ENCODE measurements around the gene DPYD. TPM values are rescaled to one million over a fixed set of nuclear protein-coding genes. Genes with fewer than 3 reads are reported as not detected.

The DPYD gene
- total RNA-seq, 1 donor from 2014 or later = 8.8 TPM

- H3K27me3 ChIP-seq (ENCODE audit: insufficient read depth, low read length) = no peaks in the 10 kb centered on the region
- no peaks in the 10 kb centered on the region for H3K9me3 ChIP-seq (ENCODE audit: insufficient read depth, low read depth, low read length)
- Mint-ChIP-seq H3K27me3 (ENCODE audit: low read depth, unreplicated experiment) (no peaks in the 10 kb centered on the region), H3K4me1 (ENCODE audit: low read depth, unreplicated experiment) (peaks cover 29% of the 10 kb centered on the region), H3K9me3 (ENCODE audit: unreplicated experiment) (no peaks in the 10 kb centered on the region), H3K36me3 (ENCODE audit: low read depth, unreplicated experiment) (no peaks in the 10 kb centered on the region), H3K27ac (ENCODE audit: unreplicated experiment) (peak overlapping the region; percentile 96), H3K4me3 (ENCODE audit: unreplicated experiment) (no peak overlapping the region)
- peak; percentile 100 for FAIRE-seq
- TF ChIP-seq CTCF (IDR thresholded peaks at IDR 0.05; ENCODE audit: insufficient read depth, low read depth, low read length) (peak; percentile 23), EZH2 (IDR thresholded peaks at IDR 0.05; ENCODE audit: insufficient read depth, low read length) (no peak)
- DNase-seq (ENCODE audit: low read depth) = peak; percentile 98
- peak overlapping the region; percentile 85 for H3K27ac ChIP-seq (ENCODE audit: low read depth, low read length)
- no peaks in the 10 kb centered on the region for H3K79me2 ChIP-seq (ENCODE audit: insufficient read depth, low read length)
- peak overlapping the region; percentile 16 for H2AFZ ChIP-seq (ENCODE audit: low read depth, low read length)
- H4K20me1 ChIP-seq (ENCODE audit: insufficient read depth, low read length) = no peaks in the 10 kb centered on the region
- H3K4me1 ChIP-seq (ENCODE audit: insufficient read depth, low read length) = peaks cover 21% of the 10 kb centered on the region
- no peaks in the 10 kb centered on the region for H3K36me3 ChIP-seq (ENCODE audit: insufficient read depth, low read length)
- H3K9ac ChIP-seq (ENCODE audit: low read length) = peak overlapping the region; percentile 69
- H3K4me2 ChIP-seq (ENCODE audit: low read length) = peak overlapping the region; percentile 77
- peak overlapping the region; percentile 29 for H3K4me3 ChIP-seq (ENCODE audit: insufficient read depth, low read depth, low read length)
These were observed 727.8 kb downstream of the DPYD start for GRCh38 chr1:97192872-97193572.

GRCh38 chr1:97190326-97190725, 730.5 kb downstream of the DPYD start:
- Histone ChIP-seq H3K4me2 (ENCODE audit: low read length) (no peak overlapping the region), H3K9me3 (ENCODE audit: insufficient read depth, low read depth, low read length) (no peaks in the 10 kb centered on the region), H3K36me3 (ENCODE audit: insufficient read depth, low read length) (no peaks in the 10 kb centered on the region), H3K4me3 (ENCODE audit: insufficient read depth, low read depth, low read length) (no peak overlapping the region), H3K27me3 (ENCODE audit: insufficient read depth, low read length) (no peaks in the 10 kb centered on the region), H3K79me2 (ENCODE audit: insufficient read depth, low read length) (no peaks in the 10 kb centered on the region), H3K27ac (ENCODE audit: low read depth, low read length) (no peak overlapping the region), H3K4me1 (ENCODE audit: insufficient read depth, low read length) (peaks cover 21% of the 10 kb centered on the region), H4K20me1 (ENCODE audit: insufficient read depth, low read length) (no peaks in the 10 kb centered on the region), H2AFZ (ENCODE audit: low read depth, low read length) (no peak overlapping the region), H3K9ac (ENCODE audit: low read length) (no peak overlapping the region)
- peak; percentile 81 for FAIRE-seq
- TF ChIP-seq CTCF (IDR thresholded peaks at IDR 0.05; ENCODE audit: insufficient read depth, low read depth, low read length) (no peak), EZH2 (IDR thresholded peaks at IDR 0.05; ENCODE audit: insufficient read depth, low read length) (no peak)
- Mint-ChIP-seq H3K36me3 (ENCODE audit: low read depth, unreplicated experiment) (no peaks in the 10 kb centered on the region), H3K27me3 (ENCODE audit: low read depth, unreplicated experiment) (no peaks in the 10 kb centered on the region), H3K4me3 (ENCODE audit: unreplicated experiment) (no peak overlapping the region), H3K9me3 (ENCODE audit: unreplicated experiment) (no peaks in the 10 kb centered on the region), H3K4me1 (ENCODE audit: low read depth, unreplicated experiment) (peaks cover 29% of the 10 kb centered on the region), H3K27ac (ENCODE audit: unreplicated experiment) (no peak overlapping the region)
- peak; percentile 78 for DNase-seq (ENCODE audit: low read depth)

GRCh38 chr1:97186381-97186780, 734.5 kb downstream of the DPYD start:
- Histone ChIP-seq H3K9me3 (ENCODE audit: insufficient read depth, low read depth, low read length) (no peaks in the 10 kb centered on the region), H3K36me3 (ENCODE audit: insufficient read depth, low read length) (no peaks in the 10 kb centered on the region), H3K4me2 (ENCODE audit: low read length) (no peak overlapping the region), H3K4me3 (ENCODE audit: insufficient read depth, low read depth, low read length) (no peak overlapping the region), H2AFZ (ENCODE audit: low read depth, low read length) (no peak overlapping the region), H3K27me3 (ENCODE audit: insufficient read depth, low read length) (no peaks in the 10 kb centered on the region), H3K79me2 (ENCODE audit: insufficient read depth, low read length) (no peaks in the 10 kb centered on the region), H3K27ac (ENCODE audit: low read depth, low read length) (no peak overlapping the region), H3K4me1 (ENCODE audit: insufficient read depth, low read length) (peaks cover 6% of the 10 kb centered on the region), H4K20me1 (ENCODE audit: insufficient read depth, low read length) (no peaks in the 10 kb centered on the region), H3K9ac (ENCODE audit: low read length) (no peak overlapping the region)
- DNase-seq (ENCODE audit: low read depth) = no peak
- no peaks in the 10 kb centered on the region for H3K27me3 Mint-ChIP-seq (ENCODE audit: low read depth, unreplicated experiment)
- no peaks in the 10 kb centered on the region for H3K9me3 Mint-ChIP-seq (ENCODE audit: unreplicated experiment)
- no peak for FAIRE-seq
- H3K36me3 Mint-ChIP-seq (ENCODE audit: low read depth, unreplicated experiment) = no peaks in the 10 kb centered on the region
- no peak overlapping the region for H3K27ac Mint-ChIP-seq (ENCODE audit: unreplicated experiment)
- H3K4me3 Mint-ChIP-seq (ENCODE audit: unreplicated experiment) = no peak overlapping the region
- H3K4me1 Mint-ChIP-seq (ENCODE audit: low read depth, unreplicated experiment) = peaks cover 8% of the 10 kb centered on the region
- TF ChIP-seq CTCF (IDR thresholded peaks at IDR 0.05; ENCODE audit: insufficient read depth, low read depth, low read length) (no peak), EZH2 (IDR thresholded peaks at IDR 0.05; ENCODE audit: insufficient read depth, low read length) (no peak)

Measured in astrocyte (in vitro differentiated cells and primary cell).